WI38 (cell line): Measurements from ENCODE around the gene NOX3.

ENCODE experiments used
- H3K4me3 ChIP-seq: 2 replicates; pipeline ENCODE4 v1.5.1; 2011; ENCODE audit warnings: low read depth, mild to moderate bottlenecking, control low read depth, low read length
- CTCF ChIP-seq: IDR thresholded peaks from 2 replicates; pipeline ENCODE4 v1.5.1; 2012; ENCODE audit warnings: low read depth, mild to moderate bottlenecking, control low read depth, low read length

NOX3 gene

GRCh38 chr6:155387481-155387880 lies 68.2 kb downstream of the NOX3 start:
- H3K4me3 ChIP-seq = no peak overlapping the region

DNA sequence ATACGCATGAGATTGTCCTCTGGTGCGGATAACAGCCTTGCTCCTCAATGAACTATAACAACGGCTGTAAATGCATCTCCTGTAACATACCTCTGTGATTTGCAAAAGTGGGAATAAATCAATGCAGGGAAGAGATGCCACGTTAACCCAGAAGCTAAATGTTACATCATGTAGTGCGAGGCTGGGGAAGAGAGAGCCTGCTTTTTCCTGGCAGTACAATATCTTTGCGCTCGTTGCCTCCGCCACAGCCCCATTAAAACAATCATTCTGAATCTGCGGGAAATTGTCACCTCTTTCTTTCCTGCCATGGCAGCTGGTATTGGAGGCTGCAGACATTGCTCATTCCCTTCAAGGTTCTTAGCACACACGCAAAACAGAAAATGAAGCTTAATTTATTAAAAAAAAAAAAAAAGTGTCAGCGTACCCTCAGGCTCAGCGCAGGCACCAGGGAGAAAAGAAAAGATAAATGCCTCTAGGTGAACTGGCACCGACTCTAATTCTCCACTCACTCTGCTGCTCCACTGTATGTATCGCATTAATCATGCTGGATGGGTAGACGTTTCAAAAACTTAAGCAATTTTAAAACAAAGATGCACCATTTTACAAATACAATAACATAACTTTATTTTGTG lies 71.2 kb downstream of the NOX3 start:
- TF ChIP-seq CTCF = no peak

More at GRCh38 chr6:155387481-155387880, 68.2 kb downstream of the NOX3 start:
- TF ChIP-seq CTCF = no peak

DNA sequence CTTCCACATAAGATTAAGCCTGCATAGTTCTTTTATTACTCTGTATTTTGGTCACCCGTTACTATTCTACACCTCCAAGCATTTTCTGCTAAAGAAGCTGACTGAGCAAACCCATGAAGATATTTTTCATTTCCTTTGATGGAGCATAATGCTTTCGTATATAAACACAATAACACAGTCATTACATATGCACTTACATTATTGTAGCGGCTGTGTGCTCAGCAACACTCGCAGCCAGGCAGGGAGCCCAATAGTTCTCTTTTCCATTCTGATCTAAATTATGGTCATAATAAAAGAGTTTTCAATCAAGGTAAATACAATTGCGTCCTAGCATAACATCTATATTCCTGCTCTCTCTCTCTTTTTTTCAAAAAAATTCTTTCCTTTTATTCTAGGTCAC lies 71.7 kb downstream of the NOX3 start:
- no peak overlapping the region for H3K4me3 ChIP-seq
- TF ChIP-seq CTCF = no peak

More for the DNA sequence above, 71.2 kb downstream of the NOX3 start:
- H3K4me3 ChIP-seq = no peak overlapping the region

- no peak for TF ChIP-seq CTCF
- H3K4me3 ChIP-seq = no peak overlapping the region
These were observed 73.3 kb downstream of the NOX3 start for GRCh38 chr6:155382338-155382685.

GRCh38 chr6:155381673-155382337 lies 73.8 kb downstream of the NOX3 start:
- TF ChIP-seq CTCF = no peak
- no peak overlapping the region for H3K4me3 ChIP-seq

DNA sequence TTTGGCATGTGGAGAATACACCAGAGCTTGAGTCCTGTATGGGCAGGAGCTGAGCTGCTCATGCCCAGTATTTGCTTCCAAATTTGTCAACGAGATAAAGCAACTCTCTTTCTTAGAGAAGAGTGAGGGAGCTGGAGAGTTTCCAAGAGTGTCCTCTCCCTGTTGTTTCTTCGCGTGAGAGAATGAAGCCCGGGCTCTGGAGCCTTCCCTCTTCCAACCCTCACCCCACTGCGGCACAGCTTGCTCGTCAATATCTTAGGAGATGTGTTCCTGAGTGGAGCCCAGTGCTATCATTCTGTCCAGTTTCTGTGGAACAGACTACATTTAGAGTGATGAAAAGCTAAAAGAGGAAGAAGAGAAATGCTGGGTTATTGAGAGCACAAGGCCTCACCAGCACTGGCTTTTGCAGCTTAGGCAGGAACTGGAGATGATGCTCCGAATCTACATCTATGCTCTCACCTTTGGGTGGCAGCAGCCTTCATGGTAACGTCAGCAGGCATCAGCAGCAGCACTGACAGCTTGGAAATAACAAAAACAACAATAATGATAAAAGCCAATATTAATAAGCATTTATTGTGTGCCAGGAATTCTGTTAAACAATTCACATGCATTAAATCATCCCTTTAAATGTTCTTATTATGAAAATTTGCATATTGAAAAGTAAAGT lies 74.8 kb downstream of the NOX3 start:
- H3K4me3 ChIP-seq = no peak overlapping the region
- no peak for TF ChIP-seq CTCF

DNA sequence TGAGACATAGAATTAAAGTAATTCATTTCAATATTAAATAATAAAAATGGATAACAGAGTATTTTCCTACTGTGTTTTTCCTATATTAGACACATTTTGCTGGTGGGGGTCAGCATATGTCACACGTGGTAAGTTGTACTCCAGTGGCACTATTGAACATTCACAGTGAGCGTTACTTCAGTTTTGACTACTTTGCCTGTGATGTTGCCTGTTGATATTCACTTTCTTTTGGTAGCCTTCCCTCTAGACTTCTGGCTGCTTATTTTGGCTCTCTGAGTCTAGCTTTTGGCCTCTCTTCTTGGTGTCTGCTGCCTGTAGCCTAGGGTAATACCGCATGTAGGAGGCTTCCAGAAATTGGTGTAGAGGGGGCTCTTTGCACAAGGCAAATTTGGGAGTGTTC lies 76.9 kb downstream of the NOX3 start:
- H3K4me3 ChIP-seq = no peak overlapping the region
- no peak for TF ChIP-seq CTCF
